T-helper 1 cell (primary cell): ENCODE data around the gene ENOX1.

Experiments used
- DNase-seq, 5 donors: peaks; one replicate each; pipeline ENCODE4 v3.0.0-alpha.2; 2012 to 2020

The ENOX1 gene

DNA sequence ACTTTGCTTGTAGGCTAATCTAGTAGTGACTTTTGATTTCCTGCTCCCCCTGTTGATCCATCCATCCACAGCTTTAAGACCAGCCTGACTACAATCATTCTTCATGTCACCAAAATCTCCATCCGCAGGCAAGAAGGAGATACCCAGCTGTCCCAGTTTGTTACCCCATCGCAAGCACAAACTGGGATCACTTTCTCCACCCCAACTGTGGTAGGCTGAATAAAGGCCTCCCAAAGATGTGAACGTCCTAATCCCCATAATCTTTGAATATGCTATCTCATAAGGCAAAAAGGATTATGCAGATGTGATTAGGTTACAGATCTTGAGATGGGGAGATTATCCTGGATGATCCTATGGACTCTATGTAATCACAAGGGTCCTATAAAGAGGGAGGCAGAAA, 202.0 kb downstream of the ENOX1 start:
- no peak for DNase-seq

DNA sequence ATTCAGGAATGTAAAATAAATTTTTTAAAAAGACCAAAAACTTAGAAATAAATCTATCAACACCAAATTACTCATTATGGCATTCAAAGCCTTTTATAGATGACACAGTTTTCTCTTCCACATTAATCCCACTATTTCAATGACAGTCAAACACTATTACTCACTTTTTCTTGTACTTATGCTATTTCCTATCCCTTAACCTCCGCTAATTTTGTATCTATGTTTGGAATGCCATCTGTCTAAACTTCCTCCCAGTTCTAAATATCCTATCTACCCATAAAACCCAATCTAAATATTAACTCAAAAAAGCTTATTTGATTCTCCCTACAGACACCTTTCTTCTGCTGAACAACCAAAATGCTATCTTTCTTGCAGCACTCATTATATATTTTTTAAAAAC, 203.5 kb downstream of the ENOX1 start:
- DNase-seq, result no peak

DNA sequence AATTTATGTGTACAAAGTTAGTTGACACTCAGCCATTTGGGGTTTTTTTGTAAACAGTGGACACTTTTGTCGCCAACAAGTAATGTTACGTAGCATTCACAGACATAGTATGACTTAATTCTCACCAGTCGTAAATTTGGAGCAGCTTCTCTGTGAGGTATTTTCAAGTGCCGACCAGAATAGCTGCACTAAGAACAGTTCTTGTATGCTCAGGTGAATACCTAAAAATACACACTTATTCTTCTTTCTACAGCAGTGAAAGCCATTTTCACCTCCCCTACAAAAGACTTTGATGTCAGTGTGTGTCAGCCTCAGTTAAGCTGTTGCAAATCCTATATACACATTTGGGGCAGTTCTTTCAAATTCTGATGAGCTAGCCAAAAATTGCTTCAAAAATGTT, 206.5 kb downstream of the ENOX1 start:
- DNase-seq, result no peak

DNA sequence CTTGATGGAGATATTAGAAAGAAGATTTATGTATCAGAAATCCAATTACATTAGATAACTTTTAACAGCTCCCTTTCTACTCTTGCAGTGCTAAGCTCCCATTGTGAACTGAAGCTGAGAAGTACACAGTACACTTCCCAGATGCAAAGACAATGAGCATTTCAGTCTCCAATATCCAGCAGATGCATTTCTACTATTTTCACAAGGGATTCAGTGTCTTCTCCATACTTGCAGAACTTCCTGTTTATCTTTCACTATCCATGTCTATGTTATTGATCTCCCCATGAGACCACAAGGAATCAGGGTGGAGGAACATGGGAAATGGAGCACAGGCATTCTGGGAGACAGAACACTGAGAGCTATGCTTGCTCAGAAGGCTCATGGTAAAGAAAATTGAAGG, 207.5 kb downstream of the ENOX1 start:
- DNase-seq, result no peak

DNA sequence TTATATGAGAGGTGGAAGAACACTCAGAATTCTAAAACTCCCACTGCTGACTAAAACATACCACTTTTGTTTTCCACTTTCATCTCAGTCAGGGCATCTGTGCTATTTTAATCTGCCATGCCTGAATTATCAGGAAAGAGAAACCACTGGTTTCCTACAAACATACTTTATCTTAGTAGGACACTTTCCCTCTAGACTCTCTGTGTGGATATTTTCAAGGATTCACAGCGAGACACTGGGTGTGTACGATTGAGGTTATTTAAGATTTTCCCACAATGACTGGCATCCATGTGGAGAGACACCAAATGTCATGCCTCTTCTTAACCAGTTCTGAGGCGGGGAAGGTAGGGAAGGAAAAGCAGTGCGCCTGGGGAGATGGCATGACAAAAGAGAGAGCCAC, 212.2 kb downstream of the ENOX1 start:
- no peak for DNase-seq

DNA sequence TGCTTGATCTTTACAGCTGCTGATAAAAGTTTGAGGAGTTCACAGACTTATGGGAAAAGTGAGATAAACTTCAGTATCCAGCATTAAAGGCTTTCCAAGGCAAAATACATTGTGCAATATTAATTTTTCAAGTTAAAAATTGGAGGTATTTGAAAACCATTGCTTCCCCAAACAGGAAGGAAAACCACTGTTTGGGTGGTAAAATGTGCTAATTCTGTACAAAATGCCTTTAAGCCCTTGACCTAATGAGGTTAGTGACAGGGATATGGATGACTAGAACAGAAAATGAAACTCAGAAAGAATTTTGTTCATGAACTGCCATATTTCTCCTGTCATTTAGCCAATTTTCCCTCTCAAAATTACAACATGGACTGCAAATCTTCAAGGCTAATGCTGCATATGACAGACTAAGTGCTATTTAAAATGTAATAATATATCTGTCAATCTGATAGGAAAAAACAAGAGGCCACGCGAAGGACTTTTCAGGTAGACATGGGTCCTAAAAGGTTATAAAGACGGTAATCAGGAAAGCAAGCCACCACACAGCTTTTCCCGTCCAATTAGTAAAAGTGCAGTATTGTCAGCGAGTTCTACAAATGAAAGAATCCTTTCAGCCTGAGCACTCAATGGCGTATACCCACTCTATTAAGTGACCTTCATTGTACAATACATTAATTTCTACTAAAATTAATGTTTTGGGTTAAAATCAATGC, 212.8 kb downstream of the ENOX1 start:
- DNase-seq, result peak in 1 of 5 donors; percentile 6

DNA sequence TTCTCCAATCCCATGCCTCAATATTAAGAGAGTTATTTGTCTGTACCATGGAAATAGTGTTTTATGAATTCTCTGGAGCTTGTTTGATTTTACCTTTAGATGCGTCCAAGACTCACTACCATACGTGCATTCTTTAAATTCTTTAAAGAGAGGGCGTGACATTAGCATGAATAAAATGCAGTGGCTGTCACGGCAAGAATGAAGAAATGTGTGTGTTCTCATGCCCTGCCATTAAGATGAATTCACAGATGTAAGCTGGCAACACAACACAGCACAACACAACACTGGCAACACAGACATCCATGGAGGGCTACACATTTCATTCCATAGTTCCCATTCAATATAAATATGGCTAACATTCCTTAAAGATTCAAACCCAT, 213.4 kb downstream of the ENOX1 start:
- no peak for DNase-seq

DNA sequence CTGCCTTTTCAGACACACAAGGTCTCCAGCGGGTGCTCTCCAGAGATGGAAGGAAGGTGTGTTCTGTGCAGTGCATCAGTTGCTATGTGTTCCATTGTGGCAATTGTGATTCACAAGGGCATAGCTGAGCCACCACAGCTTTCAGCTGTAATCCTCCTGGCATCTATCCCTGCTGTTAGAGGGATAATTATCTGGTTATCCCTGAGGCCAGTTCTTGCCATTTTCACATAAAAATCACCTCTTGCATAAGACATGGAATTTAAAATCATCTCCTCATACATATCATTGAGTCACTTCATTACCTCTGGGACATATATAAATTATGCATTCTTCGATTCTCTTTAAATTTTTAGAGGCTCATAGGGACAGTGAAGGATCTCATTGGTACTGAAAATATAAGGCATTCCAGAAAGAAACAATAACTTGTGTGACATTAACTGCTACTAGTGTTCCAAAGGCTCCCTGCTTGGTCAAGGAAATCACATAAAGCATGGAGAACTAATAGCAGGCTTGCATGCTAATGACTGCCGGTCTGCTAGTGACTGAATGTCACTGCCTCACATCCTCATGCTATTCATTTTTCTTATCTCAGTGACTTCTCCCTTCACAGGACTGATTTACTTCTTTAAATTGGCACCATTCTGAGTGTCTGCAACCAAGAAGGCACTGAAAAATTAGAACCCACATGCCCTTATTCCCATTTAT, 214.0 kb downstream of the ENOX1 start:
- no peak for DNase-seq

DNA sequence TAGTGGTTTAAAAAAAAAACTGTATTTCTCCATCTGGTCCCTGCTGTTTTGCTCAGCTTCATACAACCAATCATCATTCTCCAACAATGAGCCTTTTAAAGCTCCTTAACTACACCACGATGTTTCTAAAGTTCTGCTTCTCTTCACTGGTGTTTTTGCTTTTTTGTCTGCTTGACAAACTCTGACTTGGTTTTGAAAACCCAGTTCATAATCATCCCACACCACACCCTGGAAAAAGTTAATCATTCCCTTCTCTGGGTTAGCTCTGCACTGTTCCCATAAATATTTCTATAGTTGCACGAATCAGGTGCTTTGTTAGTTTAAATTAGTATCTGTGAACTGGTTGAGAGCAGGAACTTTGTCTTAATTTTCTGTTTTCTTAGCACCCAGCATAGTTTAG, 217.1 kb downstream of the ENOX1 start:
- no peak for DNase-seq

DNA sequence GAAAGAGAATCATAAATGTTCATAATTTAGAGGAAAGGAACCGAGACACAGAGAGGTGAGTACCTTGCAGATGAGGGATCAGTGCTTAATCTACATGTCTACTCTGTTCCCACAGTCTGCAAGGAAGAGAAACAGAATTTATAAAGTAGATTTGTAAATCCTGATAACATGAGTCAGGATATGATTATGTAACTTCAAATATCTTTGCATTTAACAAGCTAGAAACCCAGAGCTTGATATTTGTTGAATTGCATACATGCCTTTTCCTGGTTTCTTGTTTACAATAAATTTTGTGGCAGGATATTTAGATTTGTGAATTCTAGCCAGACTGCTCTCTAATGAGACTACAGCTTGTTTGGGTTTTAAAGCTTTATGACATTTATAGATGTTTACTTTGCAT, 219.2 kb downstream of the ENOX1 start:
- no peak for DNase-seq

DNA sequence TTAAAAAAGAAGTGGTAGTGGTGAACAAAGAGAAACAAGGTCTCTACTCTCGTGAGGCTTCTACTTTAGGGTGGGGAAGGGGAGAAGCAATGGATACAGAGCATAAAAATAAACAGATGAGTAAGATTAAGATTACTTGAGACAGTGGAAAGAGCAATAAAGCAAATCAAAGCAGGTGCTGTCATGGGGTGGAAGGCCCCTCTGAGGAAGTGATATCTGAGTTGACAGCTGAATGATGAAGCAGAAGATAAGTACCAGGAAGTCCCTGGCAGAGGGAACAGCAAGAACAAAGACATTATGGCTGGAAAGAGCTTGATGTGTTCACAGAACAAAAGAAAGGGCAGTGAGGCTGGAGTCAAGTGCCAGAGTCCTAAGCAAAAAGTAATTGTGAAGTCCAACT, 221.8 kb downstream of the ENOX1 start:
- no peak for DNase-seq

DNA sequence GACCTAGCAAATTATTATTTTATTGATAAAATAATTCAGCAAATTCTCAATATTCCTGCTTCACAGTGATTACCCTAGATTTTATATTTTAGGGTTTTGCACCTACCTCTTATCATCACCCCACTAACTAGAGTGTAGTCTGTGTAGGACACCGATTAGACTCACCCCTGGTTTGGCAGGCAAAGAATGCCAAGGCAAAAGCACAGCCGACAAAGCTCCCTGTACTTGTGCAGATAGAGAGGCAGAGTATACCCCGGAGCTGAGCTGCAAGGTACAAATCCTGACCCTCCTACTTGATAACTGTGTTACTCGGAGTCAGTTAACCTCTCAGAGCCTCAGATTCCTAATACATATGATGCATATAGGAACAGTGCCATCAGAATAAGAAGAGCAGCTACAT, 225.7 kb downstream of the ENOX1 start:
- no peak for DNase-seq

DNA sequence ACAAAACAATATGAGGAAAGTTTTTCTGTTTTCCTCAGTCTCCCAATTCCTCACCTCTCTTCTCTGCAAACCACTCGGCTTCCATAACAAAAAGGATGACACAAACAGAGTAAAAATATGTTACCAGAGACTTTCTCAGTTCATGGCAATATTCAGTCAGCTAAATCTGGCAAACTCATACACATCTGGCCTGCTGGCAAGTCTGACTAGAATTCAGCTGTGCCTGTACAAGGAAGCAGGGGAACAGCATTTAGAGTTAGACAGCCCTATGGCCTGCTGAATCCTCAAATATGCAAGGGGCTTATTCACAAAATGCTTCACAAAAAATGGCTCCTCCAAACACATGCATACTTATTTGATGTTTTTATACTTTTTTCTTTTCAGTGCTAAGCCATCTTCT, 227.8 kb downstream of the ENOX1 start:
- DNase-seq, result no peak

DNA sequence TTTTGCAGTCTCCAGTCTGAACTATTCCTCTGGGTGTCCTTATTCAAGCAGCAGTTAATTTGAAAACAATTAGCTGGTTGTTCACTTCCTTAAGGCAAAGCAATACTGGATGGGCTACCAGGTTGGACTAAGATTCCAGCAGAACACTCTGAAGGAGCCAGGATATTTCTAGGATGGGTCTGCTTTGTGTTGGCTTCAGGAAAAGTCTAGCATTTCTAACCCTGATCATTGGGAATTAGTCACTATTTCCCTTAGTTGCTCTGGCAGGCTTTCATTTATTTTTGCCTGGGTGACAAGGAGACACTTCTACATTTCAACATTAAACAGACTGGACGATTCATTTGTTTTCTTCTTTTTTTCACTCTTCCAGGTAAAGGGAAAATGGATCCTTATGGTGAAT, 228.4 kb downstream of the ENOX1 start:
- no peak for DNase-seq

DNA sequence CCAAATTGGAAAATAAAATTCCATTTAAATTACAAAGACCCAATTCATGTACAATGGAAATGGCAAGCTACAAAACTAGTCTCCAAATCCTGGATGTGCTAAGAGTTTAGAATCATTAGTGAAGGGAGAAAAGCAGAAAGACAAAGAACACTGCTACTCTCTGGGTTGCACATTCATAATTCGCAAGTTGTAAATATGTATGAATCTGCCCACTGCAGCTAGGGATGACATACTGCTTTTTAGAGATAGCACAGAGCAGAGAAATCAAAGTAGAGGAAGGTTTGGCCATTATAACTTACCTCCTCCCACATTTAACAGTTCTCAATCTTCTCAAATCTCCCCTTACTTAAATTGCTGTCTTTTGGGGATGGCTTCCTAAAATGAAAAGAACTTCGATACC, 231.1 kb downstream of the ENOX1 start:
- no peak for DNase-seq

DNA sequence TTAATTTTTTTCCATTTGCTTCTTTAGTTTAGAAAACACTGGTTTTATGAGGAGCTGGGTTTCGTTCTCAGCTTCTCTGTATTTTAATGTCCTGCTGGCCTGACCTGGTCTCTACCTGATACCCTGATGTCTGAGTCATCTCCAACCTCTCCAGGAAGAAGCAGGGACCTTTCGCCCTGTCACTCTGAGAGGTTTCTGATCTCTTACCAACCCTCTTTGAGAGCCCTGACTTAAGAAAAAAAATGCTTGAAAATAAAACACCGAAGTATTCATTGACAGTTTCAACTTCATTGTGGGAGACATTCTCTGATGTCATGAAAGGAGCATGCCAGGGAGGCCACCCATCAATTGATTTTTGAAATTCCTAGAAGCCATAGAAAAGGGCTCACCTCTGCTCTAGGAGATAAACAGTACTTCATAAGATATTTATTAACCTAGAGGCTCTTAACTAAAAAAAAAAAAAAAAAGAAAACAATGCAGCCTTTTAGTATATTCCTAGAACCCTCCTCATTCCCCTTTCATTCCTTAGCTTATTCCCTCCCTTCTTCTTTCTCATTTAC, 234.8 kb downstream of the ENOX1 start:
- DNase-seq, result no peak

DNA sequence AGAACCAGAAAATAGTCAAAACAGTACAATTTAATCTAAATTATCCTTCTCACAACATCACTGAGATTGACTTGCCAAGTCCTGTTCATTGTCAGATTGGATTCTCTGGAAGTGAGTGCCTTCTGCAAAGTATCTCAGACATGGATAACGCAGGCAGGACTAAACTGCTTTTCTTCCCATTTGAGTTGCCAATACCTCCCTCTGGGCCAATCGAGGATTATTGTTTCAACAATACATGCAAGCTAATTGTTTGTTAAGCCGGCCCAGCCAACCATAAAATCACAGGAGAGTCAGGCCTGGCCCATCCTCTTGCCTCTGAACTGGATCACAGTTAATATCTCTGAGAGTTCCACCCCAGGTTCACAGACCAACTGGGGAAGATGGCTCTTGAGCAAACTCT, 240.0 kb downstream of the ENOX1 start:
- no peak for DNase-seq

DNA sequence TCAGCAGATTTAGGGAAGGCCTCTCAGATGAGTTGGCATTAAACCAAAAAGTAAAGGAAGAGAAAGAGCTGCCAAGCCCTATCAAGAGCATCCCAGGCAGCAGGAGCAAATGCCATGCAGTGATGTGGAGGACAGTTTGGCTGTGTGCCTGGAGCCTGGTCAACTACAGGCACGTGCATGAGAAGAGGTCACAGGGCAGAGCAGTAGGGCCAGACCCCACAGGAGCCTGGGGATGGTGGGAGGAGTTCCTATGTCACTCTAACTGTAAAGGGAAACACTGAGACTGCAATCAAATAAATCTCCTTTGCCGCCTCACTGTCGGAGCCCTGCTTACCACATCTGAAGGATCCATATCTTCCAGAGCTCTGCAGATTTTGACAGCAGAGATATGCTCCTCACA, 240.5 kb downstream of the ENOX1 start:
- no peak for DNase-seq

DNA sequence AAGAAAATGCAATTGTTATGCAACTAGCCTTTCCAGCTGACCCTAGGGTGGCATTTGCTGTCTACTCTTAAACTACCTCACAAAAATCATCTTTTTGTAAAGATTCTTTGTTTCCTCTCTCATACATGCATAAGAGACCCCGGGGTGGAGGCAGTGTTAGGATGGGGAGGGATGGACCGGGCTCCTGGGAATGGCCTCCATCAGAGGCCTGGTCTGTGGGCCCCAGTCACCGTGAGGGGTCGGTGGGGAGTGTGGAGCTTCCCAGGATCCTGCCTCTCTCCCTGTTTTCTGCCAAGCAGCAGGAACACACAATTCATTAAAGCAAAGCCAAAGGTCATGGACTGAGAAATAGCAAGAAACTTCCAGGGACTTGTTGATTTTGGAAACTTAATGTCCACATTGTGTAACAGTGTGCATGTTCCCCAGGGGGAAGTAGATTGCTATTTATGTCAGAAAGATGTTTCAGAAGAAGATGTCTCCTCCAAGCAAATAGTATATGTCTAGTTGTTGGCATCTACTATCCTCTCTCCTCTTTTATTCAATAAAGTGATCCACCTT, 241.4 kb downstream of the ENOX1 start:
- no peak for DNase-seq

DNA sequence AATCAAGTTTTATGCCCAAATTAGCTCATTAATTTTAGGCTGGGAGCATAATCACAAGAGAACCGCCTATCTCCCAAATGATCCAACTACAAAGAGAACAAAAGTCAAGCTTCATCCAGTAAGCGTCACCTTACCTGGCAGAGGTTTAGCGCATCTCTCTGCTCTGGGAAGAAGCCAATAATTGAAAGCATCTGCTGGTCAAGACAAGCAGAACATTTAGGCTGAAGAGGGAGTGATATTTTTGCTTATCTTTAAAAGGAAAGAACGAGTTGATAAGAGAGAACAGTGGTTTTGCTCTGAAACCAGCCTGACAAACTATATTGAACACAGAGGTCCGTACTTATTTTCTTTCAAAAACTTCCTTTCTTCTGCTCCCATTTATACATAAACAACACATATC, 242.1 kb downstream of the ENOX1 start:
- no peak for DNase-seq

DNA sequence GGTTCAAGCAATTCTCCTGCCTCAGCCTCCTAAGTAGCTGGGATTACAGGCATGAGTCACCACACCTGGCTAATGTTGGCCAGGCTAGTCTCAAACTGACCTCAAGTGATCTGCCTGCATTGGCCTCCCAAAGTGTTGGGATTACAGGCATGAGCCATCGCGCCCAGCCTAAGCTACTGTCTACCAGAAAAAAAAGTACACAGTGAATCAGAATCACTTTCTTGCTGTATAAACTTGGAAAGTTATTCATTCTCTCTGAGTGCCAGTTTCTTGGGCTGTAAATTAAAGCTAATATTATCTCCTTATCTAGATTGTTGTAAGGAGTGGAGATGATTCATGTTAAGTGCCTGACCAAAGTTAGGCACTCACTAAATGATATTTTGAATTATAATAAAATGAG, 242.8 kb downstream of the ENOX1 start:
- DNase-seq, result no peak

DNA sequence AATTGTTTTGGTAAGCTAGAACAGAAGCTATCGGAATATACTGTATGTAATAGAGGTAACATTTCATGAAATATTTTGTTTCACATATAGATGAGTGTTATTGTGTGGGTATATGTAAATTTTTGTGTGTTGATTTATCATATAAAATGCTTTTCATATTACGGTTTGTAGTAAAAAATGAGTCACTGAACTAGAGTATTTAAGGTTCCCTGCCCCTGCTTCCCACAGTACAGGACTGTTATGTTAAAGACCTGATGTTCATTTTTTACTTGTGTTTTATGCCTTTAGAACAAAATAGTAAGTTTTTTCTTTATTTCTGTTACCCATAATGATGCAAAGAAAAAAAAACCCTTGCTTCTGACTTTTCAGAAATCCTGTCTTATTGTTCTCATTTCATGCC, 243.4 kb downstream of the ENOX1 start:
- DNase-seq, result no peak

DNA sequence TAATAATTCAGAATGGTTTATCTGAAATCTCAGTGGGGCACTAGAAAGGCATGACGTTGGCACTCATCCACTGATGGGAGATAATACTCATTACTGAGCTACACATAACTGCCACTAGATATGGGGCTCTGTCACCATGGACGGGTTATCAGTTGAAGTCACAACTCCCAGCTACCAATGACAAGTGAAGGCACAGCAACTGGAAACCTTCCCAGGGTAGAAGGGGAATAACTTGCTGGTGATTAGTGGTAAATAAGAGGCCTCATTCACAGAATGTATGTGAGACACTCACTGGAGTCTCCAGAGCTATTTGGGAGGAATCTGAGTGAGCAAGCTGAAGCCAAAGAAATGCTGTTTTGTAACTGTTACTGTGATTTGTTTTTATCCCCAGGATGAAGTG, 249.6 kb downstream of the ENOX1 start:
- DNase-seq, result no peak

DNA sequence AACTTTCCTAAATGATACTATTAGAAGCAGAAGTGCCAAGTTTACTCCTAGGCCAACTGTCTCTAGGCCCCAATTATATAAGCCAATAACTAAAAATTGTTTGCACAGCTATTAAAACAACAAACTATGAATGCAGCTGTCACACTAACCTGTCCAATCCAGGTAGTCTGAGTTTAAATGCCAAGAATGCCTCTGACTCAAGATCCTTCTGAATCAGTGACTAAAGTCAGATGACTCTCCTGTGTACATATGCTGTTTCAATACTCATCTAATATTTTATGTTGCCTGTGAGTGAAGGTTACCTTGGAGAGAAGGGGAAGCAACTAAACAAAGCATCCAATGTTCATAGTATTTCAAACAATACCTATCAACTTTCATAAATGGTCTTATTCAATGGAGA, 257.0 kb downstream of the ENOX1 start:
- no peak for DNase-seq
